Fibroblast of skin of right quadriceps (primary cell): Measurements from ENCODE around the gene SAPCD2.
"Not testable (repeated sequence)": the region's sequence is repeated elsewhere in the genome, so short reads cannot be mapped to it uniquely, and the experiment has no call there.

Experiments
- DNase-seq: peaks from one replicate; pipeline ENCODE4 v3.0.0-alpha.2; 2013

The SAPCD2 gene

GRCh38 chr9:137046088-137046787, 24.1 kb downstream of the SAPCD2 start, which contains the start of gene NPDC1:
NPDC1 (minus strand) TSS chr9:137046177; CDS start chr9:137045989, 188 bp downstream.
- DNase-seq: peak; percentile 54

GRCh38 chr9:137045294-137046087, 24.9 kb downstream of the SAPCD2 start:
- DNase-seq: peak; percentile 21

DNA sequence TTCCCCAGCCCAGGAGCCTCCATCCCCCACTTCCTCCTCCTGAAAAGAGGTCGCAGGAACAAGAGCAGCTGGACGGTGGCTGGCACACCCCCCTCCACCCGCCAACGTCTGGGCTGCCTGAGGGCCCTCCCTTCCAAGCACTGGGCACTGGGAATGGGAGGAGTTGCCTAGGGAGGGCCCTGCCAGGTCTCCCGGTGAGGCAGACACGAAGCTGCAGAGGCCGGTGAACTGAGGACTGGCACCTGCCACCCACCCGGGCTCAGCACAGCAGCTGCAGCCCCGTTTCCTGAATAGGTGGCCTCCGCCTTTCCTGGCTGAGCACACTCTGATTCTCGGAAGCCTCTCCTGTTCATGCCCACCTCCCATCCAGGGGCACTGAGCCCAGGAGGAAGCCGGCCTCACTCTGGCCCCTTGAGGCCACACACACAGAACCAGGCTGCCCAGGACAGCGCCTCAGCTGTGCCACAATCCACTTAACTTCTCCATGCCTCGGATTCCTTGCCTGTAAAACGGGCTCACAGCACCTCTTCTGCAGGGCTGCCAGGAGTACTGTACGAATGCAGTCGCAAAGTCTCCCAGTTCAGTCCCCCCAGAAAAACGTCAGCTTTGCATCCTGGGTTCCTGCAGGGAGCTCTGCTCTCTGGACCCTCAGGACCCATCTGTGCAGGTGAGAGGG, 25.7 kb downstream of the SAPCD2 start:
- no peak for DNase-seq

GRCh38 chr9:137044037-137044436, 26.3 kb downstream of the SAPCD2 start:
- no peak for DNase-seq

- DNase-seq: no peak
Measured at GRCh38 chr9:137042751-137043727, 27.3 kb downstream of the SAPCD2 start.

DNA sequence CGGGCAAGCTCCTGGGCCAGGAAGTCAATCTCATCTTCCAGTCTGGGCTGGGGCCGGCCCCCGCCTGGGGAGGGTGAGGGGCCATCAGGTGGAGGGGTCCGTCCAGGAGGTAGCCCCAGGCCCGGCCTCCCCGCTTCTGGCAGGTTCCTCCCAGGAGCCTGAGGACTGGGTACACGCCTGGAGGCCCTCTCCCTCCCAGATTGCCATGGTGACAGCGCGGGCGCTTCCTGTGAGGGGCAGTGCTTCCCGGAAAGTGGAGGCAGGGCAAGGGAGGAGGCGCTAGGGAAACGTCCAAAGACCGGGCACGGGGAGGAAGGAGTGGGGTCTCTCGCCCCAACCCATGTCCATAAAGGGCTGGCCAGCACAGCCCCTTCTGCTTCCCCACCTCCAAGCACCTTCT, 29.2 kb downstream of the SAPCD2 start:
- DNase-seq: no peak

DNA sequence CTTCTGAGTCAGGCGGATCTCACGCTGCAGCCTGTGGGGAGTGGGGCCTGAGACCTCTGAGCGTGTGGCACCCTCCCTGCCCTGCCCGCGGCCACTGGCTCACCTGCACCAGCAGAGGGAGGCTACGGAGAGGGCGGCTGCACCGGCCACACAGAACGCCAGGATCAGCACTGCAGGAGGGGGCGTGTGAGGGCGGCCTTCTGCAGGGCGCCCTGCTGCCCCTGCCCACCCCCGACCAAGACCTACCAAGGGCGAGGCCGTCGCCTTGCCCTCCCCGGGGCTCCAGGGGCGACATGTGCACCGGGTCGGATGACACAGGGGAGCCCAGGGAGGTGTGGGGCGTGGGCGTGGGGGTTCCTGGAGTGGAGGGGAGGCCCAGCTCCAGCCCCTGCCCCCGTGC, 29.8 kb downstream of the SAPCD2 start:
- no peak for DNase-seq

DNA sequence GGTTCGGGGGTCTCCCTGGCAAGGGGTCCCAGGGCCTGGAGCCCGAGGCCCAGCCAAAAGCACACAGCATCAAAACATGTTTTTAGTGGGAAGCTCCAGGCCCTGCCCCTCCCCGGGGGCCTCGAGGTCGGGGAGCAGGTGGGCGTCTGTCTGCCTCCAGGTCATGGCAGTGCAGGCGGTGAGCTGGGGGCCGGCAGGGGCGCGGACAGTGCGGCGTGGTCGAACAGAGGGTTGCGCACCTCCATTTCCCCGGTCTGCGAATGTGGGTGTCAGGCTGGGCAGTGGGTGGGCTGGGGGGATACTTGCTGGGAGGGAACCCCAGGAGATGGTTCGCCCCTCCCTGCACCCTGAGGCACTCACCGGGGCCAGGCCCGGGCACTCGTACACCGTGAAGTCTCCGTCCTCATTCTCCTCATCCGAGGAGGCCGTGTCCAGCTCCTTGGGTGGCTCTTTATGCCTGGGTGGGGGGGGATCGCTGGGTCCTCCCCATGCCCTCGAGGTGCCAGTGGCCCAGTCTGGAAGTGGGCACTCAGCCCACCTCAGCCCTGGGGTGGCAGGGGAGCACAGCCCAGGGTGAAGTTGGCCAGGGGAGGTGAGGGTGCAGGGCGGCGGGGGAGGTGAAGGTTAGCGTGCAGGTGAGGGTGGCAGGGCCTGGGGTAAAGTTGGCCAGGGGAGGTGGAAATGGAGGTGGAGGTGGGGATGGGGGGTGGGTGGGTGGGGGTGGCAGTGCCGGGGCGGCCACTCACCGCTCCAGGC, 30.6 kb downstream of the SAPCD2 start:
- no peak for DNase-seq

GRCh38 chr9:137038916-137039315, 31.4 kb downstream of the SAPCD2 start:
- no peak for DNase-seq

DNA sequence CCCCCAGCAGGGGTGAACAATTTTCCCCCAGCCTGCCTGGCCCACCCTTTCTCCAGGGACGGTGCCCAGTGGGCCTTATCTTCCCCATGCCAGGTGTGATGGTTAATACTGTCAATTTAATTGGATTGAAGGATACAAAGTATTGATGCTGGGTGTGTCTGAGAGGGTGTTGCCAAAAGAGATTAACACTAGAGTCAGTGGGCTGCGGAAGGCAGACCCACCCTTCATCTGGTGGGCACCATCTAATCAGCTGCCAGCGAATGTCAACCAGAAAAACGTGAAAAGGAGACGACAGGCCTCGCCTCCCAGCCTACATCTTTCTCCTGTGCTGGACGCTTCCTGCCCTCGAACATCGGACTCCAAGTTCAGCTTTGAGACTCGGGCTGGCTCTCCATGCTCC, 32.9 kb downstream of the SAPCD2 start:
- DNase-seq: no peak

DNA sequence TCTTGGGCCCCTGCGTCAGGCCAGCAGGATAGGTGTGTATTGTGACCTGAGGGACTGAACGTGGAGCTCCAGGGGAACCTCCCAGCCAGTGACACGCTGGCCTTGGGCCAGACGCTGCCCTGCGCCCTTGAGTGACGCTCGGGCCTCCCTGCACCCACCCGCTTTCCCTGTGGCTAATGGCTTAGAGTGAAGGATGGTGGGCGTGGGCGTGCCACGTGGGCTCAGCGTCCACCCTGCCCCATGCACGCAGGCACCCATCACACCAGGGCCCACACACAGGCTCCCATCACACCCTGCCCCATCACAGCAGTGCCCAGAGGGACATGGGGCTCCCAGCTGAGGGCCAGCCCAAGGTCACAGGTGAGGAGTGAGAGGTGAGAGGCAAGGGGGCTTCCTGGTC, 33.3 kb downstream of the SAPCD2 start:
- DNase-seq: no peak

DNA sequence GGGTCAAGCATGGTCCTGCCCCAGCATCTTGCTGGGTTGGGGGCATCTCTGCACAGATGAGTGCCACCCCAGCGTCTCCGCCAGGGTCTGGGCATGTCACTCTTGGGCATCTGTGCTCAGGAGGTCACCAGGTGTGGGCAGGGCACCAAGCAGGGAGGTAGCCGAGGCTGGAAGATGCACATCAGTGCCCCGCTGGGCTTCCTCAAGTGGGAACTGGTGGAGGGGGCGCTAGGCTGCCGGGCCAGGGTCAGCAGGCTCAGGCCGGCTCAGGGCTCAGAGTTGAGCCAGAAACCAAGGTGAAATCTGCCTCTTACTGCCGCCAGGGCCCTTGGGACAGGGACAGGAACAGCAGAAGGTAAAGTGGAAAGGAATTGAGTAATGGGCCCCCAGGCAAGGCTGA, 34.4 kb downstream of the SAPCD2 start:
- no peak for DNase-seq

DNA sequence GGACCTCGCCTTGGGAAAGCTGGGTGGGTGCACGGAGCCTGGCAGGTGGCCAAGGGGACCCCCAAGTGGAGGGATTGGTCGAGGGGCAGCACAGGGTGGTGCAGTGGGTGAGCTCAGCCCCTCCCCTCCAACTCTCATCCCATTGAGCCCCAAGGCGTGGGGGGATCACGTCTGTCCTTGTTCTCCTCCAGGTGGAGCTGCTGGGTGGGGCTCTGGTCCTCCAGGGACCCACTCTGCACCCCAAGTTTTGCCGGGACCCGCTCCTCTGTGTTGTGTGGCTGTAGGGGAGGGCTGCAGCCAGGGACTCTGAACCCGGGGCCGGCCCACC, 34.9 kb downstream of the SAPCD2 start:
- no peak for DNase-seq

GRCh38 chr9:137034709-137035506, 35.4 kb downstream of the SAPCD2 start:
- peak; percentile 62 for DNase-seq

GRCh38 chr9:137034039-137034708, 36.2 kb downstream of the SAPCD2 start:
- no peak for DNase-seq

- not testable (repeated sequence) for DNase-seq
Measured at GRCh38 chr9:137033481-137033880, 36.9 kb downstream of the SAPCD2 start.

DNA sequence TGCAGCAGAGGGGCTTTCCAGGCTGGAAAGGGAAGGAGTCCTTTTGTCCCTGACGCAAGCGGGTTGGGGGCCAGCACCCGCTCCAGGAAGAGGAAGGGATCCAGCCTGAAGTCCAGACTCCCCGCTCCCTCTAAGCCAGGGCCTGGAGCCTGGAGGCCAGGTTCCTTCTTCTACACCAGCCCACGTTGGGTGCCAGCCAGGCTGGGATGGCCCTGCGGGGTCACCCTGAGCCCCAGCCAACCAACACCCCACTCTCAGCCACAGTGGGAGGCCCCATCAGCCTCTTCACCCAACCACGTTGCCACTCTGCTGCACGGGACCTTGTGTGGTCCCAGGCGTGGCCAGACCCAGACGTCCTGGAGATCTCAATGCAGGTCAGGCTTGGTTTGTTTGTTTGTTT, 37.5 kb downstream of the SAPCD2 start:
- no peak for DNase-seq

DNA sequence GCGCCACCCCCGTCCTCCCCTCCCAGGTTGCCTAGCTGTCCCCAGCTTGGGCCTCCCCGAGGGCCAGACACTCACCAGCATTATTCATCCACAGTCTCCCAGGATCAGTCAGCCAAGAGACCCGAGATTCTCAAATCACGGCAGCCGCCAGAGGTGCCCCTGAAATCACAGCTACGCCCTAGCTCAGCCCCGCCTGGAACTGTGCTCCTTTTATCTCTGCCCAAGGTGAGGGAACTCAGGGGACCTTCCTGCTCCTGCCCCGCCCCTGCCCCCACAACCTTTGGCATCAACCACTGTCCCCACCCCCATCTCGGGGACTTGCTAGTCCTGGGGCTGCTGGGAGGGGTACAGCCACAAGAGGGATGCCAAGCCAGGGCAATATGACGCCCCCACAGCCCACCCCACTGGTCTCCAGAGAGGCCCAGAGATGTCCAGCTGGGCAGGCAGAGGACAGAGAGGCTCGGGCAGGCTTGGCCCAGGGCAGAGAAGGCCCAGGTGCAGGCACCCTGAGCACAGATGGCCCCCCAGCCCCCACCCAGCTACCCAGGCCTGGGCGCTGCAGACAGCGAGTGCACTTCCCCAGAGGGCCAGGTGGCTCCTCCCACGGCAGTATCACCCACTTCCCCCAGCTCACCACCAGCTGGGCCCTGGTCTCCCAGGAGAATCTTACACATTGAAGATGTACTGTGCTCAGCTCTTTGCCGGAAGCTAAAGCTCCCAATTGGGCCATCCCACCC, 38.3 kb downstream of the SAPCD2 start, which contains the start of gene FUT7:
Gene FUT7 (minus strand): TSS at position 185 of the 737 bp plus-strand sequence. CDS start 97 bp downstream, at position 88.
- no peak for DNase-seq
